Osteoblast (primary cell): Measurements from ENCODE around the gene KLHL17. TPM values are rescaled to one million over a fixed set of nuclear protein-coding genes. Genes with fewer than 3 reads are reported as not detected.

Source experiments
- DNase-seq: peaks from one replicate; pipeline ENCODE4 v3.0.0; 2011; ENCODE audit warnings: low spot score, mixed read lengths; ENCODE audit not compliant: insufficient read length; ENCODE audit errors: missing footprints
- H2AFZ ChIP-seq: 2 replicates; pipeline ENCODE4 v1.6.0; 2011; ENCODE audit warnings: mild to moderate bottlenecking, low read length
- H3K27ac ChIP-seq: 2 replicates; pipeline ENCODE4 v1.5.1; 2011; ENCODE audit warnings: mild to moderate bottlenecking, low read depth, low read length, moderate library complexity
- H3K27me3 ChIP-seq: 2 replicates; pipeline ENCODE4 v1.6.0; 2012; ENCODE audit warnings: mild to moderate bottlenecking, control low read depth, inconsistent platforms, low read length, moderate library complexity; ENCODE audit not compliant: insufficient read depth
- H3K36me3 ChIP-seq: 2 replicates; pipeline ENCODE4 v1.5.1; 2011; ENCODE audit warnings: mild to moderate bottlenecking, low read length, control low read depth, moderate library complexity; ENCODE audit not compliant: insufficient read depth
- H3K4me1 ChIP-seq: 2 replicates; pipeline ENCODE4 v1.5.1; 2011; ENCODE audit warnings: mild to moderate bottlenecking, low read length, control low read depth, moderate library complexity; ENCODE audit not compliant: insufficient read depth
- H3K4me2 ChIP-seq: 2 replicates; pipeline ENCODE4 v1.6.0; 2011; ENCODE audit warnings: mild to moderate bottlenecking, low read length; ENCODE audit not compliant: insufficient read depth
- H3K4me3 ChIP-seq: fragments of 200-600 bp; sonication (generic); 3 replicates; pipeline ENCODE4 v1.5.1; 2012; ENCODE audit warnings: mild to moderate bottlenecking, low read length, inconsistent platforms; ENCODE audit not compliant: insufficient read depth
- H3K79me2 ChIP-seq: 2 replicates; pipeline ENCODE4 v1.6.0; 2012; ENCODE audit warnings: mild to moderate bottlenecking, low read length, control low read depth, inconsistent platforms; ENCODE audit not compliant: insufficient read depth
- H3K9me3 ChIP-seq: 2 replicates; pipeline ENCODE4 v1.5.1; 2011; ENCODE audit warnings: low read depth, low read length, control low read depth
- H4K20me1 ChIP-seq: 2 replicates; pipeline ENCODE4 v1.6.0; 2012; ENCODE audit warnings: mild to moderate bottlenecking, low read length, control low read depth; ENCODE audit not compliant: insufficient read depth
- CTCF ChIP-seq: IDR thresholded peaks from 2 replicates; pipeline ENCODE4 v1.5.1; 2011; ENCODE audit warnings: mild to moderate bottlenecking, low read depth, low read length, moderate library complexity; ENCODE audit errors: extremely low read depth
- total RNA-seq: library from RNA; depleted of rRNA; stranded (reverse); fragments of >200 nt; gene quantifications from 2 replicates; pipeline ENCODE4 v1.2.3, GENCODE V29; 2012

Gene KLHL17
- total RNA-seq, 1 donor, result 5.4 TPM

- H3K27me3 ChIP-seq, result no peaks in the 10 kb centered on the region
- DNase-seq, result no peak
- peaks cover 49% of the 10 kb centered on the region for H3K36me3 ChIP-seq
- no peak overlapping the region for H2AFZ ChIP-seq
- TF ChIP-seq CTCF, result no peak
- no peak overlapping the region for H3K4me2 ChIP-seq
- H3K4me3 ChIP-seq, result no peak overlapping the region
- peaks cover 31% of the 10 kb centered on the region for H3K79me2 ChIP-seq
- H3K4me1 ChIP-seq, result peaks cover 12% of the 10 kb centered on the region
- H3K9me3 ChIP-seq, result no peaks in the 10 kb centered on the region
- no peak overlapping the region for H3K27ac ChIP-seq
- H4K20me1 ChIP-seq, result peaks cover 40% of the 10 kb centered on the region
Measured at GRCh38 chr1:956636-957035, 3.7 kb upstream of the KLHL17 start.

- Histone ChIP-seq H3K27me3 (no peaks in the 10 kb centered on the region), H4K20me1 (peaks cover 33% of the 10 kb centered on the region), H3K4me1 (peaks cover 12% of the 10 kb centered on the region), H3K36me3 (peaks cover 36% of the 10 kb centered on the region), H3K27ac (peak within 1 kb of the TSS; percentile 77), H3K79me2 (peaks cover 31% of the 10 kb centered on the region), H3K4me3 (peak within 1 kb of the TSS; percentile 91), H2AFZ (peak within 1 kb of the TSS; percentile 76), H3K4me2 (peak within 1 kb of the TSS; percentile 99), H3K9me3 (no peaks in the 10 kb centered on the region)
- no peak for TF ChIP-seq CTCF
- DNase-seq, result peak; percentile 100
Measured at GRCh38 chr1:958823-959730, 1.3 kb upstream of the KLHL17 start, which contains the start of gene NOC2L. TSS of gene NOC2L (minus strand) at chr1:959256. CDS start at chr1:959240, 16 bp downstream.

GRCh38 chr1:959731-960362, 537 bp upstream of the KLHL17 start:
- H3K4me3 ChIP-seq, result peak overlapping the region; percentile 91
- H2AFZ ChIP-seq, result peak overlapping the region; percentile 22
- peaks cover 27% of the 10 kb centered on the region for H4K20me1 ChIP-seq
- H3K4me1 ChIP-seq, result peaks cover 12% of the 10 kb centered on the region
- H3K79me2 ChIP-seq, result peaks cover 31% of the 10 kb centered on the region
- H3K36me3 ChIP-seq, result peaks cover 29% of the 10 kb centered on the region
- TF ChIP-seq CTCF, result no peak
- no peak for DNase-seq
- no peak overlapping the region for H3K27ac ChIP-seq
- peak overlapping the region; percentile 60 for H3K4me2 ChIP-seq
- H3K27me3 ChIP-seq, result no peaks in the 10 kb centered on the region
- H3K9me3 ChIP-seq, result no peaks in the 10 kb centered on the region
